Large intestine (tissue), 3 donors: ENCODE results near the gene CRIP1. TPM values are rescaled to one million over a fixed set of nuclear protein-coding genes. Genes with fewer than 3 reads are reported as not detected.

Experiments
- DNase-seq, 2 donors: peaks; one replicate each; pipeline versions ENCODE4 v3.0.0 to v3.0.0-alpha.2; 2013
- H3K27ac ChIP-seq: one replicate; pipeline ENCODE4 v1.5.1; 2013; ENCODE audit warnings: low read length
- H3K27me3 ChIP-seq: 2 replicates; pipeline ENCODE4 v1.6.1; 2013; ENCODE audit warnings: low read length; ENCODE audit not compliant: control insufficient read depth, insufficient read depth
- H3K36me3 ChIP-seq: 2 replicates; pipeline ENCODE4 v1.6.1; 2013; ENCODE audit warnings: low read length; ENCODE audit not compliant: control insufficient read depth, insufficient read depth
- H3K4me1 ChIP-seq: one replicate; pipeline ENCODE4 v1.6.1; 2013; ENCODE audit warnings: low read length; ENCODE audit not compliant: control insufficient read depth, insufficient read depth
- H3K4me3 ChIP-seq: one replicate; pipeline ENCODE4 v1.5.1; 2013; ENCODE audit warnings: low read length
- H3K9me3 ChIP-seq: one replicate; pipeline ENCODE4 v1.6.1; 2013; ENCODE audit warnings: mild to moderate bottlenecking, low read depth, low read length, moderate library complexity; ENCODE audit not compliant: control insufficient read depth
- WGBS: methylation state at CpG from one replicate; pipeline ENCODE4 v1.1.5; 2013; ENCODE audit warnings: low lambda C conversion rate; ENCODE audit not compliant: insufficient coverage; 5-methylcytosine and 5-hydroxymethylcytosine counted together
- polyA plus RNA-seq: library from polyadenylated mRNA; unstranded; fragments of 120-200 nt; gene quantifications from one replicate; pipeline ENCODE4 v1.2.1, GENCODE V29; 2013

Gene CRIP1
- polyA plus RNA-seq, 1 donor, result 136 TPM

DNA sequence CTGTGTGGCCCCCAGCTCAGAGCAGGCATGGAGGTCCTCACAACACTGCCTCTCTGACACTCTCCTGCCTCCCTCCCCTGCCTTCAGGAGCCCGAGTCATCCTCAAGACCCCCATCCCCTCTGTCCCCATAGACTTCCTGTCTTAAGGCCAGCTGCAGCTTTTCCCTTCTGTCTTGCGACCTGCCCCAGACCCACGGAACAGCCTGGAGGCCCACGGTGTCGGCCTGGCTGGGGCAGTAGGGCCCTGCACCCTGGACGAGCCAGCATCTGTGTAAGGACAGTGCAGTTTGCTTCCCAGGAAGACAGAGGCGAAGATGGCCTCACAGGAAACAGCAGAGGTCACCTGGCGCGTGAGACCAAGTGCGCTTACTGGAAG is 14.0 kb downstream of the CRIP1 start:
- H3K36me3 ChIP-seq, result no peaks in the 10 kb centered on the region
- H3K4me3 ChIP-seq, result no peak overlapping the region
- no peaks in the 10 kb centered on the region for H3K9me3 ChIP-seq
- no peak overlapping the region for H3K27ac ChIP-seq
- DNase-seq, result no peak
- WGBS, result 100% methylated on average over 3 of the region's 10 CpGs
- no peaks in the 10 kb centered on the region for H3K4me1 ChIP-seq
- no peaks in the 10 kb centered on the region for H3K27me3 ChIP-seq

DNA sequence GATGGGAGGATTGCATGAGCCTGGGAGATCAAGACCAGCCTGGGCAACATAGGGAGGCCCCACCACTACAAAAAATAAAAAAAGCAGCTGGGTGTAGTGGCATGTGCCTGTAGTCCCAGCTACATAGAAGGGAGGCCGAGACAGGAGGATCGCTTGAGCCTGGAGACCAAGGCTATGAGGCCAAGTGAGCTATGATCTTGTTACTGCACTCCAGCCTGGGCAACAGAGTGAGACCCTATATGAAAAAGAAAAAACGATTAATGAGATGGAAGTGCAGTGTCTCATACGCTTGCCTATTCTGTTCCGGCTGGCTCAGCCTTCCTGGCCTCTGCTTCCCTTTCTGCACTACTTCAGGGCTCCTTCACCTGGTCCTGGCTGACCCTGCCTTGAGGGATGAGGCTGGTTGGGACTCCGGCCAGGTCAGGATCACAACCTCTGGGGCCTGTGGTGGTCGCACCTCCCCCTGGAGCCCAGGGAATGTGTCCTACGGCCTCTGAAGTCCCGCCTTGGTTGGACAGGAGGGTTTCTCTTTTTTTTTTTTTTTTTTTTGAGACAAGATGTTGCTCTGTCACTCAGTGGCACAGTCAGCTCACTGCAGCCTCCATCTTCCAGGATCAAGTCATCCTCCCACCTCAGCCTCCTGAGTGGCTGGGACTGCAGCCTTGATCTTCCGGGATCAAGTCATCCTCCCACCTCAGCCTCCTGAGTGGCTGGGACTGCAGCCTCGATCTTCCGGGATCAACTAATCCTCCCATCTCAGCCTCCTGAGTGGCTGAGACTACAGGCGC is 15.0 kb downstream of the CRIP1 start:
- Histone ChIP-seq H3K9me3 (no peaks in the 10 kb centered on the region), H3K36me3 (no peaks in the 10 kb centered on the region), H3K4me3 (no peak overlapping the region), H3K4me1 (no peaks in the 10 kb centered on the region), H3K27ac (no peak overlapping the region), H3K27me3 (no peaks in the 10 kb centered on the region)
- no peak for DNase-seq
- WGBS, result no CpG with 5 or more reads among the region's 13 CpGs

DNA sequence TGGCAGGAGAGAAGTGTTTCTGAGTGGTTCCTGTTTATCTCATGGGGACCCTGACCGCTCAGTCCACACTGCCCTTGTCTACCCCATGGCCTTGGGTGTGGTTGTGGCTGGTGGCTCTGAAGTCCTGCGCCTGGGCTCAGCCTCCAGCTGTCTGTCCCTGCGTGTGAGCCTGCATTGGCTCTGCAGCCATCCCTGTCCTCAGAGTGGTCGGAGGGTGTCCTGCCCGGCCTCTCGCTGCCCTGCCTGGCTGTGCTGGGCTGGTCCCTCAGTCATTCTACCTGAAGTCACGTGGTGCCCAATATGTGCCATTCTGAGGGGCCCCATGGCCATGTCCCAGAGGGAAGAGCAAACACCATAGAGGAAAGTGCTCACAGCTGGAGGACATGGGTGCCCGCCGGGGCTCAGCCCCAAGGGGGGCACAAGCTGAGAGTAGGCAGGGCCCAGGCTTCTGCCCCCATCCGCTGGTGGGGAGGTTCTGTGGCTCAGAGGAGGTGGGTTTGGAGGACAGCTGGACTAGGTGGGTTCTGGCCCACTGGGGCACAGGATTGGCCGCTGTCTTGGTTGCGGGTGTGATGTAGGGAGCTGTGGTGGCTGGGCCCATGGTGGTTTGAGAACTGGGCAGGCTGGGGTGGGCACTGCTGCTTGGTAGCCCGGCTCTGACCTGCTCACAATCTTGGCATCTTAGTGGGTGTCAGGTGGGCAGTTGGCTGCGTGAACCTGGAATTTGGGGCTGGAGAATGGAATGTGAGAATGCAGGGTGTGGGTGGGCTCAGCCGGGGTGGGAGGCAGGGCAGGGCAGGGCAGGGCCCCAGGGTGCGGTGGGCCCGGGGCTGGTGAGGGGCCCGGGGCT is 16.0 kb downstream of the CRIP1 start:
- Histone ChIP-seq H3K27me3 (no peaks in the 10 kb centered on the region), H3K4me1 (no peaks in the 10 kb centered on the region), H3K4me3 (no peak overlapping the region), H3K27ac (no peak overlapping the region), H3K9me3 (no peaks in the 10 kb centered on the region), H3K36me3 (no peaks in the 10 kb centered on the region)
- no peak for DNase-seq
- no CpG with 5 or more reads among the region's 18 CpGs for WGBS

DNA sequence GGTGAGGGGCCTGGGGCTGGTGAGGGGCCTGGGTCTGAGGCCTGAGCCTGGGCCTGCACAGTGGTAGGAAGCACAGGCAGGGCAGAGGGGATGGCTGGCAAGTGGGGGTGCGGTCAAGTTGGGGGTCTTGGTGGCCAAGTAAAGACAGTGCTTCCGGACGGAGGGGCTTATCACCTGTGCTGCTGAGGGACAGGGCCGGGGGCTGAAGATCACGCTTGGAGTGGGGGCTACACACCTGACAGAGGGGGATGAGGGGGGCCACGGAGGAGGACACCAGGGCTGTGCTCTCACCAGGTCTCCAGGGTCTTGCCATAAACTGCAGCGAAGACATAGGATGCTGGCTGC is 16.6 kb downstream of the CRIP1 start:
- DNase-seq, result no peak
- WGBS, result no CpG with 5 or more reads among the region's 7 CpGs
- Histone ChIP-seq H3K36me3 (no peaks in the 10 kb centered on the region), H3K27me3 (no peaks in the 10 kb centered on the region), H3K27ac (no peak overlapping the region), H3K4me1 (no peaks in the 10 kb centered on the region), H3K9me3 (no peaks in the 10 kb centered on the region), H3K4me3 (no peak overlapping the region)

DNA sequence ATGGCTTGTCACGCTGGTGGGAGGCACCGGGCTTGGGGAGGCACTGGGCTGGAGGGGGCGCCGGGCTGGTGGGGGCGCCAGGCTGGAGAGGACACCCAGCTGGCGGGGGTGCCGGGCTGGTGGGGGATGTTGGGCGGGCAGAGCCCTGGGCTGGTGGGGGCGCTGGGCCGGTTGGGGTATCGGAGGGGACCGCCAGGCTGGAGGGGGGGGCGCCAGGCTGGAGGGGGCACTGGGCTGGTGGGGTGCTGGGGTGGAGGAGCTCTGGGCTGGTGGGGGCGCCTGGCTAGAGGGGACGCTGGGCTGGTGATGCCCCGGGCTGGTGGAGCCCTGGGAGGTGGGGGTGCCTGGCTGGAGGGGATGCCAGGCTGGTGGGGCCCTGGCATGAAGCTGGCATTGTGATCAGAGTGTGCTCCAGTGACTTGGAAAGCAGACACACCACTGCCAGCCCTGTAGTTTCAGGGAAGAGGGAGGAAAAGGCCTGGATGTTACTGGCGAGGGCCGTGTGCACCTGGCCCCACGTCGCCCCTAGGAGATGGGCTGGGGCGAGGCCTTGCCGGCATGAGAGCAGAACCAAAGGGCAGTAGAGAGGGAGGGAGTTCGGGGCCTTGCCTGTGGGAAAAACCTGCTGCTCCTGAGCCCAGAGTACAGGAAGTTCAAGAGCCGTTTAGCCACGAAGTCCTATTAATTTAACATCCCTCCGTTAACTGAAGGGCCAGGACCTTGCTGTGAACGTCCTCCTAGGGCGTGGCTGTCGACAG is 17.4 kb downstream of the CRIP1 start:
- no peaks in the 10 kb centered on the region for H3K4me1 ChIP-seq
- peak in 1 of 2 donors; percentile 53 for DNase-seq
- H3K27ac ChIP-seq, result no peak overlapping the region
- H3K4me3 ChIP-seq, result no peak overlapping the region
- no peaks in the 10 kb centered on the region for H3K36me3 ChIP-seq
- H3K27me3 ChIP-seq, result no peaks in the 10 kb centered on the region
- no peaks in the 10 kb centered on the region for H3K9me3 ChIP-seq
- WGBS, result no CpG with 5 or more reads among the region's 29 CpGs

- no peak for DNase-seq
- H3K4me3 ChIP-seq, result no peak overlapping the region
- no peaks in the 10 kb centered on the region for H3K4me1 ChIP-seq
- H3K27me3 ChIP-seq, result no peaks in the 10 kb centered on the region
- no peaks in the 10 kb centered on the region for H3K9me3 ChIP-seq
- WGBS, result no CpG with 5 or more reads among the region's 16 CpGs
- H3K27ac ChIP-seq, result no peak overlapping the region
- H3K36me3 ChIP-seq, result no peaks in the 10 kb centered on the region
Observed at GRCh38 chr14:105505101-105505500, 18.4 kb downstream of the CRIP1 start.

GRCh38 chr14:105507247-105507646 is 20.6 kb downstream of the CRIP1 start:
- H3K27me3 ChIP-seq, result peaks cover 6% of the 10 kb centered on the region
- no peaks in the 10 kb centered on the region for H3K36me3 ChIP-seq
- 70% methylated on average over 3 of the region's 17 CpGs for WGBS
- H3K27ac ChIP-seq, result no peak overlapping the region
- no peak overlapping the region for H3K4me3 ChIP-seq
- no peaks in the 10 kb centered on the region for H3K9me3 ChIP-seq
- DNase-seq, result no peak
- no peaks in the 10 kb centered on the region for H3K4me1 ChIP-seq

DNA sequence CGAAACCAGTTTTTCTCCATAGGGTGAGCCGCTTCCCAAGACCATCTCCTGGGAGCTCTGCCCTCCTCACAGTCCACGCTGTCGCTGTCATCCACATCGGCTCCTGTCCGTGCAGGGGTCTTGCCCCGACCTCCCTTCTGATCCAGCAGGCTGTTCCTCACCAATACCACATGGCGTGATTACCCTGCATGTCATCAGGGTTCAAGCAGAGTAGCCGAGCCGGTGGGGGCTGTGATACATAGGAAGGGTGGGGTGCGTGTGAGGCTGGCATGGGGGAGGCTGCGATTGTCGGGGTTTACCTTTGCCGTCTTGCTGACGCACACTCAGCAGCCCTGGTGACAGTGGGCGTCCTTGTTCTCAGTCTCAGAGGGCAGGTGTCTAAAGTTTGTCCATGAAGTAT is 21.4 kb downstream of the CRIP1 start:
- Histone ChIP-seq H3K27me3 (peaks cover 6% of the 10 kb centered on the region), H3K9me3 (no peaks in the 10 kb centered on the region), H3K27ac (no peak overlapping the region), H3K4me1 (no peaks in the 10 kb centered on the region), H3K4me3 (no peak overlapping the region), H3K36me3 (no peaks in the 10 kb centered on the region)
- WGBS, result no CpG with 5 or more reads among the region's 16 CpGs
- DNase-seq, result no peak

- H3K4me1 ChIP-seq, result no peaks in the 10 kb centered on the region
- H3K27me3 ChIP-seq, result peaks cover 6% of the 10 kb centered on the region
- no peaks in the 10 kb centered on the region for H3K36me3 ChIP-seq
- no peak overlapping the region for H3K27ac ChIP-seq
- no peak overlapping the region for H3K4me3 ChIP-seq
- DNase-seq, result no peak
- no peaks in the 10 kb centered on the region for H3K9me3 ChIP-seq
- WGBS, result 100% methylated on average over 1 of the region's 12 CpGs
Observed at GRCh38 chr14:105508601-105509000, 21.9 kb downstream of the CRIP1 start.

DNA sequence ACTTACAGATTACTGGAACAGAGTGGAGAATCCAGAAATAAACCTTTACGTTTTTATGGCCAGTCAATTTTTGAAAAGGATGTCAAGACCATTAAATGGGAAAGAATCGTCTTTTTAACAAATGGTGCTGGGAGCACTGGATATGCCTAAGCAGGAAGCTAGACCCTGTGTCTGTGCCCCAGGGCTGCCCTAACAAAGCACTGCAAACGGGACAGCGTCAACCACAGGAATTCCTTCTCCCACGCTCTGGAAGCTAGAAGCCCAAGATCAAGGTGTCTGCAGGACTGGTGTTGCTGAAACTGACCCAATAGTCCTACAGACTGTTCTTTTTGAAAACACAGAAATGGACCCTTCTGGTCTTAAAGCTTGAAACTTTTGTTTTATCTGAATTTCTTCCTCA is 30.4 kb downstream of the CRIP1 start:
- WGBS, result no CpG with 5 or more reads among the region's 5 CpGs
- no peak overlapping the region for H3K27ac ChIP-seq
- DNase-seq, result no peak
- H3K4me1 ChIP-seq, result no peaks in the 10 kb centered on the region
- no peaks in the 10 kb centered on the region for H3K36me3 ChIP-seq
- H3K4me3 ChIP-seq, result no peak overlapping the region
- no peaks in the 10 kb centered on the region for H3K9me3 ChIP-seq
- peaks cover 6% of the 10 kb centered on the region for H3K27me3 ChIP-seq
